GM11168 (cell line): Measurements from ENCODE around the gene FGL2.
"Not testable (repeated sequence)": the region's sequence is repeated elsewhere in the genome, so short reads cannot be mapped to it uniquely, and the experiment has no call there.

ENCODE experiments used
- in situ Hi-C: fragments of 300-500 bp; cut with MboI; formaldehyde crosslinking; loops from one replicate; pipeline ENCODE4 v1.12.0; 2022; ENCODE audit warnings: low sequenced_read_pairs; ENCODE audit not compliant: unreplicated experiment

The FGL2 gene

DNA sequence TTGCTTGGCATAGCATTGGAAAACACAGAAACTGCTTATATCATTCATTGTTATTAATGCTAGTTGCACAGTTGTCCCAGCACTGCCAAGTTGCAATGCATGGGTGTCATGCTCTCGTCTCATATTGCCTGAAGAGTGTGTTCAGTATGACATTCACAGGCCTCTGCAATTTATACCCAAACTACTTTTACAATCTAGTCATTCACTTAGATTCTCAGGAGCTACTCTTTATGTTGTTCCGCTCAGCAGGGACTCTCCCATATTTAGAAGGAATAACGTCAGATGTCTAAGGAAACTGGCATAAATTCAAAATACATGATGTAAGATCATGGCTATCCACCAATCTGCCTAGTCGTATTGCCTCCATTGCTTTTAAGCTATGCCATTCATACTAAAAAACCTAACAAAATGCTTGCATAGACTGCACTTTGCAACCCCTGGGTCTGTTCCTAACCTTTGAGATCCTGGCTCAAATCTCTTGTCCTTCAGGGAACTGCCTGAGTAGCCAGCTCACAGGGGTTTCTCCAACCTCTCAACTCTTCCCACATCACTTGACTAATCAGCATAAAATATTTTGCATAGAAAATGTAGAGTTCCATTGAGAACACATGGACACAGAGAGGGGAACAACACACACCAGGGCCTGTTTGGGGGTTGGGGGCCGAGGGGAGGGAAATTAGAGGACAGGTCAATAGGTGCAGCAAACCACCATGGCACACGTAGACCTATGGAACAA lies 27.0 kb downstream of the FGL2 start:
- in situ Hi-C loops = not testable (repeated sequence)

DNA sequence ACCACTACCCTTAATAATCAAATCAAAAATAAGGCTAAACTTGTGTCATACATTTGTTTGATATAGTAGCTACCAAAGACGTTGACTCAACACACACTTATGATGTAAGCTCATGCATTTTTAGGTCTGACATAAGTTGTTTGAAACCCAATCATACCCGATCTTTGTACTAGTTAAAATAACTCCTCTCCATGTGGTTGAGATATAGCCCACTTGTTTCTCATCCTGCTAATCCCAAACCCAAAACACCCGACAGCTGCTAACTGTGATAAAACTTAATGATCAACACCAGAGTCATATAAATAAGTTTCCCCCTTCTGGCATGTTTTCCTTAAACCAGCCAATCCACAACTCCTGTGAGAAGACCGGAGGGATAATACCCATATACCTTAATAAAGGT lies 28.5 kb downstream of the FGL2 start:
- in situ Hi-C loops = not testable (repeated sequence)

DNA sequence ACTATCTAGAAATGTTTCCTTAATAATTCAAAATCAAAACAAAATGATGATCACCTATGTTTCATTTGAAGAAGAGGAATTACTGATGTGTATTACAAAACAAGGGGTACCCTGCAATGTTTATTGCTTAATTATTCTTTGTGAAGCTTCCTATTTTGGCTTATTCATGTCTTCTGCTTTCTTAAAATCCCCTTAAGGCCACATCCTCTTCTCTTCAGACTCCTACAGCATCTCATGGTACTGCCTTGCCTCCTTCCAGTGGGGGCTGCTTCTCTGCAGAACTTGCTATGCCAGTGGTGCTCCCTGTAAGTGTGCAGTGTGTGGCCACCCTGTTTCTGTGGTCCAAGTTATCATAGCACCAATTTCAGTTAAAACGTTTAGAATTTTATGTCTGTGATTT lies 42.2 kb downstream of the FGL2 start:
- in situ Hi-C loops = no loop called here

DNA sequence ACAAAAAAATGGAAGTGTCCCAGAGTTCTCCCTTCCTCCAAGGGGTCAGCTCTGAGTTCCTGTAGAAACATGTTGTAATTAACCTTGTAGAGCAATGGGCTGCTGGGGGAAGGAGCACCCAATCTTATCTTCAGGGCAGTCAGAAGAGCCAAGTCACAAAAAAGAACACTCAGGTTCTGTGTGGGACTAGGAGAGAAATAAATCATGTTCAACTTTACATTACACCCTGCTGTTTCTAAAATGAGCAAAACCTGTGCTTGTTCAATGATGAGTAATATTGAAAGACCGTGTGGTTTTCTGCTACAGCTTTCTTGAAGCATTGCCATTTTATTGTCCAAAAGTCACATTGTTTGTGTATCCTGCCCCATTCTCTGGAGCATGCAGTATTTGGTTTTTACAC lies 42.6 kb downstream of the FGL2 start:
- in situ Hi-C loops = not testable (repeated sequence)

DNA sequence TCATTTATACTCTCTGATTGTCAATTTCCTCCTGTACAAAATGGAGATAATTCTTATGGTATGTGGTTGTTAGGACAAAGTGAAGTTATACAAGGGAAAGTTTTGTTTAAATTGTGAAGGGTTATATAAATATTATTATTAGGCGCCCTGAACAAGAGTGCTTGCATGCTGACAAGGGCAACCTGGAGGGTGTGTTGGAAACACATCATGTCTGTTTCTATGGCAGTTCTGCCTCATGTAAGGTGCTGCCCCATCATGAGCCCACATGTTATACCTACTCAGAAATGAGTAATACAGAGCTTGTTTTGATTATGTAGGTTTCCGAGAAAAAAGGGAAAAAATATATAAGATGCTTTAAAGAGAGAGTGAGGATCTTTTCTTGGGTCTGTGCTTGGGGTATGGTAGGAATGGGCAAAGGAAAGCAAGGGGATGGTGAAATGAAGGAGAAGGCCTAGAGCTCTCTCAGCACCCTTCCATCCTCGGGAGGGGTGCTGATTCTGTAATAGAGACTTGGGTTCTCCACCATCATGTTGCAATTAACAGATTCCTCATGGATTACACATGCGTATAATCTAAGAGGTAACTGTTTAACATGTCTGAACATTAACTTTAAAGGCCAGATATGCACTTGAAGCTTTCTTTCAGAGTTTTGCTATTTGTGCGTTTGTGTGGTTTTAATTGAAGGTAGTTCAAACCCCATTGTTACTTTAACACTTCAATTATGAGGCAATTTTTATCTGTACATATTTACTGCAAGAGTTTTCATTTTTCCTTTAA lies 43.8 kb downstream of the FGL2 start:
- in situ Hi-C loops = not testable (repeated sequence)

DNA sequence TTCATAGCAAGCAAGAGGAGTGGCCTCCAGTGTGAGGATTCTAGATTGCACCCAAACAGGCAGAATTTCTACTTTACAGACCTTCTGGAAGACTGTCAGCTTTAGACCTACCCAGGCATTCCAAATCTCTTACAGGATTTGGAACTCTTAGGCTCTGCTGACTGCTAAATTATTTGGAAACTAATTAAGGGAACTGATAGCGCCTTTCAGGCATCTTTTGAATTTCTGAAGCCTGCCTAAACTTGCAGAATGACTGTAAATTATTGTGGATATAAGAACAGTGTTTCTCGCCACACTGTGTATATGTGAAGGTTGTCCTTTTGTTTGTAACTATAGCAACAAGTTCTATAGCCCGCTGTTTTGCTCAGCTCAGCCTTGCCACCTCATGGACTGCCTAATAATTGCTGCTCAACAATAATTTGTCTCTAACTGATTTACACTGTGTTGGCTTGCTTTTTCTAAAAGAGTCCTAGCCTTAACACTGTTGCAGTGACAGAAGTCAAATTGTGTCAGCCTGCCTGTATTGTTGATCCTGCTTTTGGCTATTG lies 44.6 kb downstream of the FGL2 start:
- in situ Hi-C loops = not testable (repeated sequence)

DNA sequence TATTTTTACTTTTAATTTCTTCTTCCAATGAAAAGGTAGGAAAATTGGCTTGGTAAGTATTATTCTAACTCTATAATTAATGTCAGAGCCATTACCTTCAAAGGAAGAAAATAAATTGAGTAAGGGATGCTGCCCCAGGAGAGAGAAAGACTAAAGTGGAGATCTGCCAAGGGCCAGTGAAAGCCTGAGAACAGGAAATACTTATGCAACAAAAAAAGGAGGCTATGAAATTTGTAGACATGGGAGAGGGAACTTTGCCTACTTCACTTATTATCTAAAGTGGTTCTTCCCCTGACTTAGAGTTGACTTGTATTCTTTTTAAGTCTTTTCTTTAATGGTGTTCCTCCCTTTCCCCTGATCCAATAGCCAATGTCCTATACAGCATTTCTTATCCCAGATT lies 47.4 kb downstream of the FGL2 start:
- in situ Hi-C loops = not testable (repeated sequence)
